HG03175 (cell line): ENCODE results near the gene CACNB2.

Experiments
- ATAC-seq: cut with Tn5 transposase; IDR thresholded peaks from one replicate; pipeline ENCODE4 v1.9.1; 2021; ENCODE audit warnings: mild to moderate bottlenecking, moderate library complexity; ENCODE audit not compliant: unreplicated experiment

CACNB2 gene

GRCh38 chr10:18278181-18278580 lies 138.0 kb downstream of the CACNB2 start:
- ATAC-seq, result no peak

GRCh38 chr10:18279173-18279572 lies 138.9 kb downstream of the CACNB2 start:
- ATAC-seq, result no peak

- ATAC-seq, result no peak
These were observed 141.9 kb downstream of the CACNB2 start for GRCh38 chr10:18282094-18282493.

- no peak for ATAC-seq
These were observed 150.6 kb downstream of the CACNB2 start for GRCh38 chr10:18290651-18291313.

GRCh38 chr10:18293536-18294510 lies 153.6 kb downstream of the CACNB2 start:
- no peak for ATAC-seq

GRCh38 chr10:18294633-18295032 lies 154.4 kb downstream of the CACNB2 start:
- ATAC-seq, result no peak

- ATAC-seq, result no peak
These were observed 157.4 kb downstream of the CACNB2 start for GRCh38 chr10:18297659-18298058.

- no peak for ATAC-seq
These were observed 158.0 kb downstream of the CACNB2 start for GRCh38 chr10:18298256-18298655.

- no peak for ATAC-seq
These were observed 163.9 kb downstream of the CACNB2 start for GRCh38 chr10:18303851-18304801.

- no peak for ATAC-seq
These were observed 165.8 kb downstream of the CACNB2 start for GRCh38 chr10:18306031-18306430.

GRCh38 chr10:18308600-18308999 lies 168.4 kb downstream of the CACNB2 start:
- no peak for ATAC-seq

GRCh38 chr10:18310761-18311160 lies 170.5 kb downstream of the CACNB2 start:
- ATAC-seq, result no peak

GRCh38 chr10:18312374-18313139 lies 172.3 kb downstream of the CACNB2 start:
- peak; percentile 93 for ATAC-seq

GRCh38 chr10:18313140-18313530 lies 172.9 kb downstream of the CACNB2 start:
- no peak for ATAC-seq

GRCh38 chr10:18313626-18314025 lies 173.4 kb downstream of the CACNB2 start:
- ATAC-seq, result no peak

- ATAC-seq, result no peak
These were observed 179.4 kb downstream of the CACNB2 start for GRCh38 chr10:18319628-18320027.

- no peak for ATAC-seq
These were observed 181.1 kb downstream of the CACNB2 start for GRCh38 chr10:18321371-18321770.

- ATAC-seq, result no peak
These were observed 183.7 kb downstream of the CACNB2 start for GRCh38 chr10:18323916-18324315.

- no peak for ATAC-seq
These were observed 185.2 kb downstream of the CACNB2 start for GRCh38 chr10:18325410-18325809.

GRCh38 chr10:18325889-18326531 lies 185.8 kb downstream of the CACNB2 start:
- no peak for ATAC-seq
